Stimulated activated CD8-positive, alpha-beta memory T cell treated with anti-CD3 and anti-CD28 coated beads, Interleukin-15, amount 100 ng/mL, for 48 hours (primary cell): Measurements from ENCODE around the gene MAPK1.
A peak's percentile ranks its signal among the peaks of the same experiment; 100 is the strongest.
"Not testable (repeated sequence)": the region's sequence is repeated elsewhere in the genome, so short reads cannot be mapped to it uniquely, and the experiment has no call there.

ENCODE experiments used
- DNase-seq, 2 donors: peaks; one replicate each; pipeline ENCODE4 v3.0.0-alpha.2; 2020; ENCODE audit warnings: low read depth in 2 of 2

Gene MAPK1

DNA sequence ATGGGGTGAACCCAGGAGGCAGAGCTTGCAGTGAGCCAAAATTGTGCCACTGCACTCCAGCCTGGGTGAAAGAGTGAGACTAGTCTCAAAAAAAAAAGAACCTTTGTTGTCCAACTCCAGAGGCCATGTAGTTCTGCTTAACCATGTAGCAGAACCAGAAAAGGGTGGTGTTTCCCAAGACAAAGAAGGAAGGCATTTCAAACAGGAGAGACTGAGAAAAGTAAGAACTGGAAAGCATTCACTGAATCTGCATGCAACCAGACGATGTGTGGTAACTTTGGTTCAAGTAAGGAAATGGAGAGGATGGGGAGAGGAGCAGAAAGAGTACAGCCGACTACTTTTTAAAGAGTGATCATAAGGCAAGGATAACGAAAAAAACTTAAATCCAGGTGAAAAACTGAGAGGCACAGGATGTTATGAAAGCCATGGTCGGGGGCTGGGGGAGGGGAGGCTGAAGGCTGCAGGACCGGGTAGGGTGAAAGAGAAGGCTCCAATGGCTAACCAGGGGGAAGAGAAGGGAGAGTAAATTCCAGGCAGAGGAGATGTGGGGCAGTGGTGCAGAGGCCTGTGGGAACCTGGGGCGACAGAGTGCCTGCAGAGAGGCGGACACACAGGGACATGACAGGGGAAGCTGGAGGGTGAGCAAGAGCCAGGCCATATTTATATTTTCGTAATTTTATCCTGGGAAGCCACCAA, 48.8 kb downstream of the MAPK1 start:
- no peak for DNase-seq

GRCh38 chr22:21817497-21817853, 50.0 kb downstream of the MAPK1 start:
- DNase-seq = not testable (repeated sequence)

DNA sequence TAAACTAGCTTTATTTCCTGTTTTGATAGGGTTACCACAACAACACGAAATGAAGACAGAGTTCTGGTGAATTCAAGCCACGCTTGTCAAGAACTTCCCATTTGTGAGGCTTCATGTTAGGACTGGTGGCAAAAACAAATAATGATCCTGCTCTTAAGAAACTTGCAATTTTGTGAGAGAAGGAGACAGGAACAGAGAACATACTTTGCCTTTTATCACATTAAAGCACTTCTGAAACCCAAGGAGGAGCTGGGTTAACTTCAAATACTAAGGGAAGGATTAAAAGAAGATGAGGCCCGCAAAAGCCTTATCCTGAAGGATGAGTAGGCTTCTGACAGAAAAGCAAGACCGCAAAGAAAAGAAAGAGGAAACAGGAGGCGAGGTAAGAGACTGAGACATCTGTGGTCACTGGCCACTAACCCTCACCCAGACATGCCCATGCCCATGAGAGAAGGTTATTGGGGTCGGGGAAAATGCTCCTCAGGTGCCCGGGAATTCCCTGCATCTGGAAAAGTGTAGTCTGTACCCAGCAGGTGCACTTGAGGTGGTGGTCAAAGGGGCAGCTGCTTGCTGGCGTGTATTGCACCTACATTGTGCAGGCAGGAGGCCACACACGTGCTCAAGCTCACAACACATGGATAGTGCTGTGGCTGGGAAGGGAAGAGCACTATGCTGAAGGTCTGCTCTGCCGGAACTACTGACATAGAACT, 50.5 kb downstream of the MAPK1 start:
- DNase-seq = no peak

GRCh38 chr22:21816472-21816786, 51.0 kb downstream of the MAPK1 start:
- no peak for DNase-seq

GRCh38 chr22:21815958-21816357, 51.5 kb downstream of the MAPK1 start:
- no peak for DNase-seq

DNA sequence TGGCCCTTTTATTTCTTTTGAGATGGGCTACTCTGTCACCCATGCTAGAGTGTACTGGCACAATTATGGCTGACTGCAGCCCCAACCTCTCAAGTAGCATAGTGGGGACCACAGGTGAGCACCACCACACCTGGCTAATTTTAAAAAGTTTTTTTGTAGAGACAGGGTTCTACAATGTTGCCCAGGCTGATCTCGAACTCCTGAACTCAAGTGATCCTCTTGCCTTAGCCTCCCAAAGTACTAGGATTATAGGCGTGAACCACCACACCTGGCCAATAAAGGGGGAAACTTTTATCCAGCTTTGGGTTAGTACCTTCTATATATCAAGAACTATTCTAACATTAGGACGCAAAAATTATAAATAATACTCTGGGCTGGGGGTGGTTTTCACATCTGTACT, 52.1 kb downstream of the MAPK1 start:
- no peak for DNase-seq

- DNase-seq = no peak
Measured at GRCh38 chr22:21811982-21812381, 55.5 kb downstream of the MAPK1 start.

DNA sequence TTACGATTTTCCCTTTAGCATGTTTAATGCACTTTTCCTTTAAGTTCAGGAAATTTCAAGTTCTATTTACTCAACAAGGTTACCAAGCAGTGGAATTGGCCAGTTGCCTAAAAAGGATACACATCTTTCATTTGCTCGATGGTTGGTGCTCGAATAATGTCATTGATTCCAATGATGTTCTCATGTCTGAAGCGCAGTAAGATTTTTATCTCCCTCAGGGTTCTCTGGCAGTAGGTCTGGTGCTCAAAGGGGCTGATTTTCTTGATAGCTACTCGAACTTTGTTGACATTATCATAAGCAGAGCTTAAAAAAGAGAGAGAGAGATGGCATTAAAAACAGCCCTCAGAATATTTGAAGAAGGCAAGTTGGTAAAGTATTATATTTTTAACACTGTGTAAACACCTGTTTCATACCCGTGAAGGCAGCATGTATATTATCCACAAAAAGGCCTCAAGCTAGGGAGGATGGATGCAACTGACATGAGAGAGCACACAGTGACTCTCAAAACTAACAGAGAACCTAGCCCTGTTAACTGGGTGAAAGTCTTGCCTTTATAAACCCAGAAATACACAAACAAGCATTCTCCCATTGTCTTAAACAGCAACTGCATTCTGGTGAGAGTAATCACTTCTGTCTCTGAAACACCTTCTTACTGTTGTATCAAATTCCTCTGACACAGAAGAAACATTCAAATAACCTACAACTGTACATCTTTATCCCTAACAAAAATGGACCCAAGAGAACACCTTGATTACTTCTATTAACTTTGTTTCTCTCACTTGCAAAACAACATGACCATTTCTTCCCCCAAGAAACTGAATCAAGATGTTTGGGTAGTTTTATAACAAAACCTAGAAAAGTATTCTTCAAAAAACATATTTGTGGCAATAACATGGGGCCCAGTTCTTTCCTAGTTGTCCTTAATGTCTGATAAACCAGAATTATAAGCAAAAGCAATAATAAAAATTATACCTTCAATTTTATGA, 59.6 kb downstream of the MAPK1 start:
- no peak for DNase-seq

DNA sequence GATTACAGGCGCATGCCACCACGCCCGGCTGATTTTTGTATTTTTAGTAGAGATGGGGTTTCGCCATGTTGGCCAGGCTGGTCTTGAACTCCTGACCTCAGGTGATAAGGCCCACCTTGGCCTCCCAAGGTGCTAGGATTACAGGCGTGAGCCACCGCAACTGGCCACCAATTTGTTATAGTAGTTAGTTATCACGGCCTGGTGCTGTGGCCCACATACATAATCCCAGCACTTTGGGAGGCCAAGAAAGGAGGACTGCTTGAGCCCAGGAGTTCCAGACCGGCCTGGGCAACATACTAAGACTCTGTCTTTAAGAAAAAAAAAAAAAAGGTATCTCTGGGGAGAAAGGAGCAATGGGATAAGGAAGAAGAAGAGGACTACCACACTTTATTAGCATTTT, 62.1 kb downstream of the MAPK1 start:
- DNase-seq = not testable (repeated sequence)

DNA sequence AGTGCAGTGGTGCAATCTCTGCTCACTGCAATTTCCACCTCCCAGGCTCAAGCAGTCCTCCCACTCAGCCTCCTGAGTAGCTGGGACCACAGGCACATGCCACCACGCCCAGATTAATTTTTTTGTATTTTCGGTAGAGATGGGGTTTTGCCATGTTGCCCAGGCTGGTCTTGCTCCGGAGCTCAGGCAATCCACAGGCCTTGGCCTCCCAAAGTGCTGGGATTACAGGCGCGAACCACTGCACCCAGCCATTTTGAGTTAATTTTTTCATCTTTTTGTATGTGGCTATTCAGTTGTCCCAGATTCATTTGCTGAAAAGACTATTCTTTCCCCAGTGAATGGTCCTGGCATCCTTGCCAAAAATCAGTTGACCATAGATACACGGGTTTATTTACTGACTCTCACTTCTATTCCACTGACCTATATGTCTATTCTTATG, 63.6 kb downstream of the MAPK1 start:
- no peak for DNase-seq

GRCh38 chr22:21802673-21803072, 64.8 kb downstream of the MAPK1 start:
- no peak for DNase-seq

GRCh38 chr22:21802056-21802455, 65.4 kb downstream of the MAPK1 start:
- no peak for DNase-seq

DNA sequence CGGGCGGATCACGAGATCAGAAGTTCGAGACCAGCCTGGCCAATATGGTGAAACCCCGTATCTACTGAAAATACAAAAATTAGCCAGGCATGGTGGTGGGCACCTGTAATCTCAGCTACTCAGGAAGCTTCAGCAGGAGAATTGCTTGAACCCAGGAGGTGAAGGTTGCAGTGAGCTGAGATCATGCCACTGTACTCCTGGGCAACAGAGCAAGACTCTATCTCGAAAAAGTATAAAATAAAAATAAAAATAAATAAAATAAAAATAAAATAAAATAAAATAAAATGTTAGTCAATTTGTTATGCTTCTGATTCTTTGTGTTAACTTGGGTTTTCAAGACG, 66.2 kb downstream of the MAPK1 start:
- not testable (repeated sequence) for DNase-seq

DNA sequence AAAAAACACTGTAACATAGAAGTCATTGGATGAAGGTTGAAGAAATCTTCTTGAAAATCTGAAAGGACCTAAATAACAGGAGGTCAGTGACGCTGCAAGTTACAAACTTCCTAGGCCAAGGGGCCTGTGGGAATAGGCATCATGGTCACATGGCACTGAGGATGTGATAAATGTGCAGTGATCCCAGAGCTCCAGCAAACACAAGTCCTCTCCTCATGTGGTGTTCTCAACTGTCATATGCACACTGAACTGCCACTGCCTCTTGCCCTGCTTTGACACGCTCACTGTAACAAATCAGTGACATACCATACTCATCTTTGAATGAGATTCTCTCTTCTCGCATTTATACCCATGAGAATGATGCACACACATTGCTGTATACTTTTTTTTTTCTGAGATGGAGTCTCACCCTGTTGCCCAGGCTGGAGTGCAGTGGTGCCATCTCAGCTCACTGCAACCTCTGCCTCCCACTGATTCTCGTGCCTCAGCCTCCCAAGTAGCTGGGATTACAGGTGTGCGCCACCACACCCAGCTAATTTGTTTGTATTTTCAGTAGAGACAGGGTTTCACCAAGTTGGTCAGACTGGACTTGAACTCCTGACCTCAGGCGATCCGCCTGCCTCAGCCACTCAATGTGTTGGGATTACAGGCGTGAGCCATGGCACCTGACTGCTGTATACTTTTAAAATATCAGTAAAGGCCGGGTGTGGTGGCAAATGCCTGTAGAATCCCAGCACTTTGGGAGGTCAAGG, 66.7 kb downstream of the MAPK1 start:
- DNase-seq = no peak

DNA sequence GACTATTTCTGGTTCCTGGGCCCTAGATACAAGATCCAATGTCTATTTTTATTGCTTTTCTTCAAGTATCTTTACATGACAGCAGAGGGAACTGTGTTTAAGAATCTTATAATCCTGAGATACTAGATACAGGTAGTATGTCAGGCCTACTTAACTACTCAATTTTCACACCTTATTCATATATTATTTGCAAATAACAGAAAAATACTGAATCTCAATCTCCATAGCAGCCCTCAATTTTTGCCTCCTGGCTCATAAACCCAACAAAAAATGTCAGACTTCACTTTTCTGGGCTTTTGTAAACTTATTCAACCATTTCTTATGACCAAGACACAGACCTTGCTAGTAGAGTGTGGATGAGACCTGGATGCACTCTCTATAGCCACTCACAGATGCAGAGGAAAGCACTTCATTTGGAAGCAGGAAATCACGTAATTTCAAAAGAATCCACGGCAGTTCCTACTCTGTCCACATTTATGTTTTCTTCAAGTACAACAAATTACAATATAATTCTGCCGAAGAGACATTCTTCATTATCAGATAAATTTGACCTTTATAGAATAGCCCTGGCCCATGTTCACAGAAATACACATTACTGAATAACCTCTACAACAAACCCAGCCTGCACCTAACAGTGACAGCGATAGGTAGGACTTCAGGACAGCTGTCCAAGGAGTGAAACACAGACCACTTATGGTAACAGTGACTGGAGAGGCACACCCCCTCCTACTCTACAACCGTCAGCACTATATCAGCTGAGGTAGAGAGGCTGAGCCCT, 69.8 kb downstream of the MAPK1 start:
- no peak for DNase-seq

DNA sequence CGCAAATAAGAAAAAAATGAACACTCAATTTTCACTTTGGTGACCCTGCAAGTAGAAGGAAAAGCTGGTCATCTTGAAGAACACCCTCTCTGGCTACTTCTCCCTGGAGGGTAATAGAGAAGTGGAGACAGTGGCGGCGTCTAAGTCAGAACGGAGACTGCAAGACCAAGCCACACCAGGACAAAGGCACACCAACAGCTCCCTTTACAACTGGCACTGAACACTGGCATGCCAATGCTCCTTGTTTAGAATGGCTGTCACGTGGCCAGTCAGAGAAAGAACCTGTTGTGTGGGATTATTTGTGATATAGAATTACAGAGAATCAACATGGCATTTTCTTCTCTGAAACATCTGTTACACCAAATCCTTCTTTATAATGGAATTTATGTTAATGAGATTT, 70.6 kb downstream of the MAPK1 start:
- DNase-seq = no peak

- no peak for DNase-seq
Measured at GRCh38 chr22:21796231-21796630, 71.2 kb downstream of the MAPK1 start.

DNA sequence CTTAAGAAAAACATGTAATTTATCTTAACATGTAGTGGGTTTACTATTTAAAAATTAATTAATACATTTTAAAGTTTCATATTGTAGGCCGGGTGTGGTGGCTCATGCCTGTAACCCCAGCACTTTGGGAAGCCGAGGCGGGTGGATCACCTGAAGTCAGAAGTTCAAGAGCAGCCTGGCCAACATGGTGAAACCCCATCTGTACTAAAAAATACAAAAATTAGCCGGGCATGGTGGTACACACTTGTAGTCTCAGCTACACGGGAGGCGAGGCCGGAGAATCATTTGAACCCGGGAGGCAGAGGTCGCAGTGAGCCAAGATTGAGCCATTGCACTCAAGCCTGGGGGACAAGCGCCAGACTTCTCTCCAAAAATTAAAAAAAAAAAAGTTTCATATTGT, 73.7 kb downstream of the MAPK1 start:
- DNase-seq = not testable (repeated sequence)

- peak; percentile 36 to 37 for DNase-seq
Measured at GRCh38 chr22:21791635-21792625, 75.5 kb downstream of the MAPK1 start.
